Articular chondrocyte of knee joint (primary cell): ENCODE data around the gene SPTSSA. TPM values are rescaled to one million over a fixed set of nuclear protein-coding genes. Genes with fewer than 3 reads are reported as not detected.

Source experiments
- total RNA-seq: library from RNA; depleted of rRNA; stranded (reverse); fragments of >200 nt; gene quantifications from 2 replicates; pipeline ENCODE4 v1.2.3, GENCODE V29; 2012

The SPTSSA gene
- total RNA-seq = 16.1 and 20.1 TPM in 2 replicates

GRCh38 chr14:34462132-34462893, at the start of gene SPTSSA:
TSS of gene SPTSSA (minus strand) at chr14:34462240. CDS start at chr14:34462207, 33 bp downstream.

Other genes with a start within 250 kb of the SPTSSA start
- 67.9 and 72.0 TPM in 2 replicates for gene EAPP, start 77.5 kb upstream of the SPTSSA start, total RNA-seq
- 202 and 250 TPM in 2 replicates for gene SNX6, start 167.9 kb upstream of the SPTSSA start, total RNA-seq